ENCODE measurements around the gene RABL2B. TPM values are rescaled to one million over a fixed set of nuclear protein-coding genes. Genes with fewer than 3 reads are reported as not detected.
A peak's percentile ranks its signal among the peaks of the same experiment; 100 is the strongest.
"Not testable (repeated sequence)": the region's sequence is repeated elsewhere in the genome, so short reads cannot be mapped to it uniquely, and the experiment has no call there.

RABL2B gene
- polyA plus RNA-seq (2013, experiment 1 of 4): 35.3 TPM
- polyA plus RNA-seq (2013, experiment 2 of 4): 38.3 TPM
- 26.9 TPM for polyA plus RNA-seq (2013, experiment 3 of 4)
- 34.0 TPM for polyA plus RNA-seq (2013, experiment 4 of 4)

GRCh38 chr22:50783033-50783879 lies at the start of gene RABL2B:
Gene RABL2B (minus strand): TSS chr22:50783636. CDS start chr22:50782294, 1,342 bp downstream.
- peak within 1 kb of the TSS; percentile 43 for H3K4me3 ChIP-seq (ENCODE audit: insufficient read depth, low read depth, low read length)
- H3K9me3 ChIP-seq (ENCODE audit: control insufficient read depth, low read length); H3K27me3 ChIP-seq (ENCODE audit: control insufficient read depth, insufficient read depth, low read length, poor library complexity, severe bottlenecking); H3K36me3 ChIP-seq (ENCODE audit: control insufficient read depth, insufficient read depth, low read length); H3K4me1 ChIP-seq (ENCODE audit: control insufficient read depth, insufficient read depth, low read length); H3K27ac ChIP-seq (ENCODE audit: insufficient read depth, low read depth, low read length, poor library complexity, severe bottlenecking): not testable (repeated sequence)
- WGBS, 2 experiments: 0 to 2% methylated on average over 31 to 36 of the region's 77 CpGs

- 100% methylated on average over 2 of the region's 5 CpGs for WGBS, 2 experiments
- H3K9me3 ChIP-seq (ENCODE audit: control insufficient read depth, low read length); H3K27ac ChIP-seq (ENCODE audit: insufficient read depth, low read depth, low read length, poor library complexity, severe bottlenecking); H3K4me1 ChIP-seq (ENCODE audit: control insufficient read depth, insufficient read depth, low read length); H3K36me3 ChIP-seq (ENCODE audit: control insufficient read depth, insufficient read depth, low read length); H3K4me3 ChIP-seq (ENCODE audit: insufficient read depth, low read depth, low read length); H3K27me3 ChIP-seq (ENCODE audit: control insufficient read depth, insufficient read depth, low read length, poor library complexity, severe bottlenecking): not testable (repeated sequence)
These were observed 3.5 kb upstream of the RABL2B start for GRCh38 chr22:50786936-50787335.

GRCh38 chr22:50785289-50785688 lies 1.9 kb upstream of the RABL2B start:
- WGBS, 2 experiments: 92 to 95% methylated on average over 4 of the region's 5 CpGs
- not testable (repeated sequence) for H3K27me3 ChIP-seq (ENCODE audit: control insufficient read depth, insufficient read depth, low read length, poor library complexity, severe bottlenecking); H3K4me3 ChIP-seq (ENCODE audit: insufficient read depth, low read depth, low read length); H3K9me3 ChIP-seq (ENCODE audit: control insufficient read depth, low read length); H3K36me3 ChIP-seq (ENCODE audit: control insufficient read depth, insufficient read depth, low read length); H3K27ac ChIP-seq (ENCODE audit: insufficient read depth, low read depth, low read length, poor library complexity, severe bottlenecking); H3K4me1 ChIP-seq (ENCODE audit: control insufficient read depth, insufficient read depth, low read length)

GRCh38 chr22:50783880-50784276 lies 442 bp upstream of the RABL2B start:
- WGBS, 2 experiments: 0 to 3% methylated on average over 7 to 8 of the region's 16 CpGs
- H3K27me3 ChIP-seq (ENCODE audit: control insufficient read depth, insufficient read depth, low read length, poor library complexity, severe bottlenecking); H3K4me1 ChIP-seq (ENCODE audit: control insufficient read depth, insufficient read depth, low read length); H3K27ac ChIP-seq (ENCODE audit: insufficient read depth, low read depth, low read length, poor library complexity, severe bottlenecking); H3K36me3 ChIP-seq (ENCODE audit: control insufficient read depth, insufficient read depth, low read length); H3K9me3 ChIP-seq (ENCODE audit: control insufficient read depth, low read length): not testable (repeated sequence)
- peak overlapping the region; percentile 43 for H3K4me3 ChIP-seq (ENCODE audit: insufficient read depth, low read depth, low read length)

GRCh38 chr22:50782253-50782652 lies 1.2 kb downstream of the RABL2B start:
- not testable (repeated sequence) for H3K27me3 ChIP-seq (ENCODE audit: control insufficient read depth, insufficient read depth, low read length, poor library complexity, severe bottlenecking); H3K9me3 ChIP-seq (ENCODE audit: control insufficient read depth, low read length); H3K4me1 ChIP-seq (ENCODE audit: control insufficient read depth, insufficient read depth, low read length); H3K4me3 ChIP-seq (ENCODE audit: insufficient read depth, low read depth, low read length); H3K27ac ChIP-seq (ENCODE audit: insufficient read depth, low read depth, low read length, poor library complexity, severe bottlenecking); H3K36me3 ChIP-seq (ENCODE audit: control insufficient read depth, insufficient read depth, low read length)
- no CpG with 5 or more reads among the region's 3 CpGs for WGBS, 2 experiments

GRCh38 chr22:50780244-50780643 lies 3.2 kb downstream of the RABL2B start:
- not testable (repeated sequence) for H3K27ac ChIP-seq (ENCODE audit: insufficient read depth, low read depth, low read length, poor library complexity, severe bottlenecking); H3K36me3 ChIP-seq (ENCODE audit: control insufficient read depth, insufficient read depth, low read length); H3K4me1 ChIP-seq (ENCODE audit: control insufficient read depth, insufficient read depth, low read length); H3K4me3 ChIP-seq (ENCODE audit: insufficient read depth, low read depth, low read length); H3K27me3 ChIP-seq (ENCODE audit: control insufficient read depth, insufficient read depth, low read length, poor library complexity, severe bottlenecking); H3K9me3 ChIP-seq (ENCODE audit: control insufficient read depth, low read length)
- WGBS, 2 experiments: 94 to 95% methylated on average over 4 of the region's 4 CpGs

- H3K4me1 ChIP-seq (ENCODE audit: control insufficient read depth, insufficient read depth, low read length); H3K27me3 ChIP-seq (ENCODE audit: control insufficient read depth, insufficient read depth, low read length, poor library complexity, severe bottlenecking); H3K27ac ChIP-seq (ENCODE audit: insufficient read depth, low read depth, low read length, poor library complexity, severe bottlenecking); H3K9me3 ChIP-seq (ENCODE audit: control insufficient read depth, low read length); H3K36me3 ChIP-seq (ENCODE audit: control insufficient read depth, insufficient read depth, low read length); H3K4me3 ChIP-seq (ENCODE audit: insufficient read depth, low read depth, low read length): not testable (repeated sequence)
- WGBS, 2 experiments: 92 to 96% methylated on average over 5 of the region's 5 CpGs
These were observed 5.8 kb downstream of the RABL2B start for GRCh38 chr22:50777631-50778030.

GRCh38 chr22:50775132-50775531 lies 8.3 kb downstream of the RABL2B start:
- not testable (repeated sequence) for H3K36me3 ChIP-seq (ENCODE audit: control insufficient read depth, insufficient read depth, low read length); H3K4me3 ChIP-seq (ENCODE audit: insufficient read depth, low read depth, low read length); H3K4me1 ChIP-seq (ENCODE audit: control insufficient read depth, insufficient read depth, low read length); H3K27me3 ChIP-seq (ENCODE audit: control insufficient read depth, insufficient read depth, low read length, poor library complexity, severe bottlenecking); H3K9me3 ChIP-seq (ENCODE audit: control insufficient read depth, low read length); H3K27ac ChIP-seq (ENCODE audit: insufficient read depth, low read depth, low read length, poor library complexity, severe bottlenecking)
- WGBS, 2 experiments: 6 to 10% methylated on average over 12 of the region's 12 CpGs

GRCh38 chr22:50764288-50764687 lies 19.1 kb downstream of the RABL2B start:
- H3K27me3 ChIP-seq (ENCODE audit: control insufficient read depth, insufficient read depth, low read length, poor library complexity, severe bottlenecking); H3K4me3 ChIP-seq (ENCODE audit: insufficient read depth, low read depth, low read length); H3K9me3 ChIP-seq (ENCODE audit: control insufficient read depth, low read length); H3K27ac ChIP-seq (ENCODE audit: insufficient read depth, low read depth, low read length, poor library complexity, severe bottlenecking); H3K36me3 ChIP-seq (ENCODE audit: control insufficient read depth, insufficient read depth, low read length); H3K4me1 ChIP-seq (ENCODE audit: control insufficient read depth, insufficient read depth, low read length): not testable (repeated sequence)
- WGBS, 2 experiments: 50 to 100% methylated on average over 1 of the region's 3 CpGs

- H3K36me3 ChIP-seq (ENCODE audit: control insufficient read depth, insufficient read depth, low read length); H3K9me3 ChIP-seq (ENCODE audit: control insufficient read depth, low read length); H3K27me3 ChIP-seq (ENCODE audit: control insufficient read depth, insufficient read depth, low read length, poor library complexity, severe bottlenecking); H3K4me1 ChIP-seq (ENCODE audit: control insufficient read depth, insufficient read depth, low read length); H3K27ac ChIP-seq (ENCODE audit: insufficient read depth, low read depth, low read length, poor library complexity, severe bottlenecking); H3K4me3 ChIP-seq (ENCODE audit: insufficient read depth, low read depth, low read length): not testable (repeated sequence)
- WGBS, 2 experiments: 91 to 96% methylated on average over 2 of the region's 2 CpGs
These were observed 21.6 kb downstream of the RABL2B start for GRCh38 chr22:50761829-50762228.
